ENCODE data around the gene THAP9.

GRCh38 chr4:82900066-82900410, 497 bp upstream of the THAP9 start:
- no peak for TF ChIP-seq CTCF (conservative IDR thresholded peaks at IDR 0.05; ENCODE audit: low read length)
- TF ChIP-seq EZH2phosphoT487 (IDR thresholded peaks at IDR 0.05; ENCODE audit: borderline replicate concordance, low read depth, low read length) = no peak
